GM23338 (cell line): ENCODE results near the gene LONRF2. TPM values are rescaled to one million over a fixed set of nuclear protein-coding genes. Genes with fewer than 3 reads are reported as not detected.

Source experiments
- ATAC-seq: fragments of 200-7000 bp; cut with Tn5 transposase; 3 replicates; pipeline ENCODE4 v1.9.1; 2020
- DNase-seq: peaks from one replicate; pipeline ENCODE4 v3.0.0-alpha.2; 2015; ENCODE audit warnings: low spot score
- H2AFZ ChIP-seq: fragments of 200-600 bp; sonication (generic); 2 replicates; pipeline ENCODE4 v1.8.0; 2016; ENCODE audit warnings: antibody characterized with exemption, mild to moderate bottlenecking, moderate library complexity
- H3F3A ChIP-seq: fragments of 200-600 bp; sonication (generic); replicated peaks from 2 replicates; pipeline ENCODE4 v1.8.0; 2017; ENCODE audit warnings: antibody characterized with exemption, mixed run types, low read depth
- H3K27ac ChIP-seq: fragments of 200-600 bp; sonication (generic); 2 replicates; pipeline ENCODE4 v1.6.1; 2016; ENCODE audit warnings: low read depth
- H3K27me3 ChIP-seq: fragments of 200-600 bp; sonication (generic); 2 replicates; pipeline ENCODE4 v1.8.0; 2016; ENCODE audit warnings: mild to moderate bottlenecking, mixed run types, moderate library complexity; ENCODE audit not compliant: insufficient read depth
- H3K36me3 ChIP-seq: fragments of 200-600 bp; sonication (generic); 2 replicates; pipeline ENCODE4 v1.8.0; 2016; ENCODE audit warnings: mild to moderate bottlenecking; ENCODE audit not compliant: insufficient read depth
- H3K4me1 ChIP-seq: fragments of 200-600 bp; sonication (generic); 2 replicates; pipeline ENCODE4 v1.8.0; 2016; ENCODE audit warnings: mild to moderate bottlenecking, moderate library complexity; ENCODE audit not compliant: insufficient read depth
- H3K4me2 ChIP-seq: fragments of 200-600 bp; sonication (generic); 2 replicates; pipeline ENCODE4 v1.7.1; 2017; ENCODE audit warnings: mixed run types
- H3K4me3 ChIP-seq: fragments of 200-600 bp; sonication (generic); 2 replicates; pipeline ENCODE4 v1.6.1; 2016; ENCODE audit warnings: mixed run types
- H3K79me2 ChIP-seq: fragments of 200-600 bp; sonication (generic); replicated peaks from 2 replicates; pipeline ENCODE4 v1.8.0; 2017; ENCODE audit warnings: mild to moderate bottlenecking; ENCODE audit not compliant: insufficient read depth
- H3K9me2 ChIP-seq: fragments of 200-600 bp; sonication (generic); 2 replicates; pipeline ENCODE4 v1.8.0; 2017; ENCODE audit not compliant: insufficient read depth
- H4K20me1 ChIP-seq: fragments of 200-600 bp; sonication (generic); replicated peaks from 2 replicates; pipeline ENCODE4 v1.8.0; 2017; ENCODE audit warnings: mild to moderate bottlenecking; ENCODE audit not compliant: insufficient read depth
- H3K27ac Mint-ChIP-seq: 2 replicates; pipeline ENCODE4 v1.8.0; 2020; ENCODE audit warnings: inconsistent platforms, mild to moderate bottlenecking, moderate library complexity, mixed read lengths
- H3K27me3 Mint-ChIP-seq: 3 replicates; pipeline ENCODE4 v1.8.0; 2022; ENCODE audit warnings: low read depth, mild to moderate bottlenecking, moderate library complexity, mixed read lengths, inconsistent platforms; ENCODE audit not compliant: insufficient read depth, poor library complexity
- H3K36me3 Mint-ChIP-seq: 3 replicates; pipeline ENCODE4 v1.8.0; 2021; ENCODE audit warnings: low read depth, mild to moderate bottlenecking, inconsistent platforms, moderate library complexity, mixed read lengths
- H3K4me1 Mint-ChIP-seq: 3 replicates; pipeline ENCODE4 v1.8.0; 2020; ENCODE audit warnings: mild to moderate bottlenecking, inconsistent platforms, mixed read lengths
- H3K4me3 Mint-ChIP-seq: 3 replicates; pipeline ENCODE4 v1.8.0; 2021; ENCODE audit warnings: moderate library complexity, mild to moderate bottlenecking, inconsistent platforms, mixed read lengths
- H3K9me3 Mint-ChIP-seq: 3 replicates; pipeline ENCODE4 v1.8.0; 2020; ENCODE audit warnings: moderate library complexity, mild to moderate bottlenecking, inconsistent platforms, mixed read lengths
- EZH2 ChIP-seq: fragments of 200-600 bp; sonication (generic); IDR thresholded peaks from one replicate; pipeline ENCODE4 v1.8.0; 2017; ENCODE audit warnings: antibody characterized with exemption, mild to moderate bottlenecking, low read depth; ENCODE audit not compliant: unreplicated experiment
- EZH2phosphoT487 ChIP-seq: fragments of 200-600 bp; sonication (generic); IDR thresholded peaks from one replicate; pipeline ENCODE4 v1.8.1; 2018; ENCODE audit warnings: antibody characterized with exemption; ENCODE audit not compliant: unreplicated experiment
- NANOG ChIP-seq: IDR thresholded peaks from 2 replicates; pipeline ENCODE4 v1.6.1; 2016; ENCODE audit warnings: antibody characterized with exemption, borderline replicate concordance
- POLR2AphosphoS5 ChIP-seq: IDR thresholded peaks from 2 replicates; pipeline ENCODE4 v1.6.1; 2016; ENCODE audit warnings: antibody characterized with exemption, low read depth
- STAT1 ChIP-seq: IDR thresholded peaks from one replicate; pipeline ENCODE4 v1.6.1; 2016; ENCODE audit warnings: antibody characterized with exemption; ENCODE audit not compliant: unreplicated experiment
- ZNF331 ChIP-seq: fragments of 250-450 bp; sonication (Bioruptor Pico); IDR thresholded peaks from 2 replicates; pipeline ENCODE4 v1.5.0; 2020; ENCODE audit warnings: low read depth, mild to moderate bottlenecking, moderate library complexity
- polyA plus RNA-seq: library from polyadenylated mRNA; unstranded; fragments of >200 nt; fragmentation: Nextera tagmentation; extraction: Ambion mirVana; gene quantifications from 2 replicates; pipeline ENCODE4 v1.2.1, GENCODE V29; 2016
- total RNA-seq: library from RNA; depleted of rRNA; stranded (reverse); fragments of >200 nt; shearing (Covaris generic); gene quantifications from 2 replicates; pipeline ENCODE4 v1.2.3, GENCODE V29; 2014
- TF ChIP-seq, protein P1 (sequence below): IDR thresholded peaks from 2 replicates; pipeline ENCODE4 v1.6.1; 2016; ENCODE audit warnings: antibody characterized with exemption
- TF ChIP-seq, protein P2 (sequence below): IDR thresholded peaks from one replicate; pipeline ENCODE4 v1.6.1; 2018; ENCODE audit warnings: antibody characterized with exemption; ENCODE audit not compliant: unreplicated experiment
- TF ChIP-seq, protein P3 (sequence below), 2 experiments: fragments of 200-600 bp in 1 of 2; sonication (generic) in 1 of 2; conservative IDR thresholded peaks; 2 replicates each; pipeline versions ENCODE4 v1.5.1 to v1.6.1; 2016 to 2017; ENCODE audit warnings: antibody characterized with exemption in 2 of 2, low read depth in 2 of 2, mild to moderate bottlenecking in 2 of 2, moderate library complexity in 1 of 2

The LONRF2 gene
- total and polyA plus RNA-seq, 2 experiments from 2014 or later: 0.05 to 0.24 TPM

DNA sequence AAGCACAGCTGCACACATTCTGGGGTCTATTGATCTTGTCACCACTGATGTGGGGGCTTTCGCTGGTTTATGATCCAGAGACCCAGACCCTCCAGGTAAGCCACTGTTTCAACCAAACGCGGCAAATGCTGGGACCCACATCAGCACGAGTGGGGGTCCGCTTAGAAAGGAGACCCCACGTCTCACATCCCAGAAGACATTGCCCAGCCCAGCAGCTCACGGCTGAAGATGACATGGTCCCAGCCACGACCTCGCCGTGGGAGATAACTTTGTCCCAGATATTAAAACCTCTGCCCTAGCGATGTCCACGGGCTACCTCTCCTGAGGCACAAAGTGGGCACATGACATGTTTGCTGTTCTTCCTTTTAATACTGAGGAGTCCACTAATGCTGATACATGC is 43.8 kb downstream of the LONRF2 start:
- H3K9me2 ChIP-seq: 0 out of 2 replicates have a peak, but pooled peaks cover 7% of the 10 kb centered on the region
- Mint-ChIP-seq H3K4me3 (no peak overlapping the region), H3K27me3 (peaks cover 5% of the 10 kb centered on the region), H3K36me3 (no peaks in the 10 kb centered on the region), H3K4me1 (peaks cover 23% of the 10 kb centered on the region), H3K27ac (no peak overlapping the region), H3K9me3 (no peaks in the 10 kb centered on the region)
- no peak for DNase-seq
- H3K36me3 ChIP-seq: no peaks in the 10 kb centered on the region
- no peak overlapping the region for H3K4me3 ChIP-seq
- no peak overlapping the region for H3K27ac ChIP-seq
- ATAC-seq: no peak
- H2AFZ ChIP-seq: no peak overlapping the region
- no peak overlapping the region for H3K4me2 ChIP-seq
- no peaks in the 10 kb centered on the region for H4K20me1 ChIP-seq
- H3K4me1 ChIP-seq: peaks cover 25% of the 10 kb centered on the region
- no peak for TF ChIP-seq ZNF331 (CRISPR knock-in tag)
- no peak for TF ChIP-seq POLR2AphosphoS5
- no peak for TF ChIP-seq EZH2phosphoT487
- no peak for TF ChIP-seq STAT1
- TF ChIP-seq EZH2: no peak
- TF ChIP-seq NANOG: no peak
- TF ChIP-seq, protein P1, sequence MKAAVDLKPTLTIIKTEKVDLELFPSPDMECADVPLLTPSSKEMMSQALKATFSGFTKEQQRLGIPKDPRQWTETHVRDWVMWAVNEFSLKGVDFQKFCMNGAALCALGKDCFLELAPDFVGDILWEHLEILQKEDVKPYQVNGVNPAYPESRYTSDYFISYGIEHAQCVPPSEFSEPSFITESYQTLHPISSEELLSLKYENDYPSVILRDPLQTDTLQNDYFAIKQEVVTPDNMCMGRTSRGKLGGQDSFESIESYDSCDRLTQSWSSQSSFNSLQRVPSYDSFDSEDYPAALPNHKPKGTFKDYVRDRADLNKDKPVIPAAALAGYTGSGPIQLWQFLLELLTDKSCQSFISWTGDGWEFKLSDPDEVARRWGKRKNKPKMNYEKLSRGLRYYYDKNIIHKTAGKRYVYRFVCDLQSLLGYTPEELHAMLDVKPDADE: no peak
- TF ChIP-seq, protein P2, sequence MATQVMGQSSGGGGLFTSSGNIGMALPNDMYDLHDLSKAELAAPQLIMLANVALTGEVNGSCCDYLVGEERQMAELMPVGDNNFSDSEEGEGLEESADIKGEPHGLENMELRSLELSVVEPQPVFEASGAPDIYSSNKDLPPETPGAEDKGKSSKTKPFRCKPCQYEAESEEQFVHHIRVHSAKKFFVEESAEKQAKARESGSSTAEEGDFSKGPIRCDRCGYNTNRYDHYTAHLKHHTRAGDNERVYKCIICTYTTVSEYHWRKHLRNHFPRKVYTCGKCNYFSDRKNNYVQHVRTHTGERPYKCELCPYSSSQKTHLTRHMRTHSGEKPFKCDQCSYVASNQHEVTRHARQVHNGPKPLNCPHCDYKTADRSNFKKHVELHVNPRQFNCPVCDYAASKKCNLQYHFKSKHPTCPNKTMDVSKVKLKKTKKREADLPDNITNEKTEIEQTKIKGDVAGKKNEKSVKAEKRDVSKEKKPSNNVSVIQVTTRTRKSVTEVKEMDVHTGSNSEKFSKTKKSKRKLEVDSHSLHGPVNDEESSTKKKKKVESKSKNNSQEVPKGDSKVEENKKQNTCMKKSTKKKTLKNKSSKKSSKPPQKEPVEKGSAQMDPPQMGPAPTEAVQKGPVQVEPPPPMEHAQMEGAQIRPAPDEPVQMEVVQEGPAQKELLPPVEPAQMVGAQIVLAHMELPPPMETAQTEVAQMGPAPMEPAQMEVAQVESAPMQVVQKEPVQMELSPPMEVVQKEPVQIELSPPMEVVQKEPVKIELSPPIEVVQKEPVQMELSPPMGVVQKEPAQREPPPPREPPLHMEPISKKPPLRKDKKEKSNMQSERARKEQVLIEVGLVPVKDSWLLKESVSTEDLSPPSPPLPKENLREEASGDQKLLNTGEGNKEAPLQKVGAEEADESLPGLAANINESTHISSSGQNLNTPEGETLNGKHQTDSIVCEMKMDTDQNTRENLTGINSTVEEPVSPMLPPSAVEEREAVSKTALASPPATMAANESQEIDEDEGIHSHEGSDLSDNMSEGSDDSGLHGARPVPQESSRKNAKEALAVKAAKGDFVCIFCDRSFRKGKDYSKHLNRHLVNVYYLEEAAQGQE: no peak
- TF ChIP-seq, protein P3, sequence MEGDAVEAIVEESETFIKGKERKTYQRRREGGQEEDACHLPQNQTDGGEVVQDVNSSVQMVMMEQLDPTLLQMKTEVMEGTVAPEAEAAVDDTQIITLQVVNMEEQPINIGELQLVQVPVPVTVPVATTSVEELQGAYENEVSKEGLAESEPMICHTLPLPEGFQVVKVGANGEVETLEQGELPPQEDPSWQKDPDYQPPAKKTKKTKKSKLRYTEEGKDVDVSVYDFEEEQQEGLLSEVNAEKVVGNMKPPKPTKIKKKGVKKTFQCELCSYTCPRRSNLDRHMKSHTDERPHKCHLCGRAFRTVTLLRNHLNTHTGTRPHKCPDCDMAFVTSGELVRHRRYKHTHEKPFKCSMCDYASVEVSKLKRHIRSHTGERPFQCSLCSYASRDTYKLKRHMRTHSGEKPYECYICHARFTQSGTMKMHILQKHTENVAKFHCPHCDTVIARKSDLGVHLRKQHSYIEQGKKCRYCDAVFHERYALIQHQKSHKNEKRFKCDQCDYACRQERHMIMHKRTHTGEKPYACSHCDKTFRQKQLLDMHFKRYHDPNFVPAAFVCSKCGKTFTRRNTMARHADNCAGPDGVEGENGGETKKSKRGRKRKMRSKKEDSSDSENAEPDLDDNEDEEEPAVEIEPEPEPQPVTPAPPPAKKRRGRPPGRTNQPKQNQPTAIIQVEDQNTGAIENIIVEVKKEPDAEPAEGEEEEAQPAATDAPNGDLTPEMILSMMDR (conservative IDR thresholded peaks at IDR 0.05; ENCODE audit: low read depth in 2 of 2): no peak
- H3K27me3 ChIP-seq: no peaks in the 10 kb centered on the region
- no peaks in the 10 kb centered on the region for H3K79me2 ChIP-seq
- no peaks in the 10 kb centered on the region for H3F3A ChIP-seq
